ENCODE data around the gene ARSG. TPM values are rescaled to one million over a fixed set of nuclear protein-coding genes. Genes with fewer than 3 reads are reported as not detected.

The ARSG gene
- total and polyA plus RNA-seq, 2 of the 13 experiments (the other 11 are each of a cell fraction or from before 2014, with no cell fraction given) = 3.7 to 15.2 TPM

DNA sequence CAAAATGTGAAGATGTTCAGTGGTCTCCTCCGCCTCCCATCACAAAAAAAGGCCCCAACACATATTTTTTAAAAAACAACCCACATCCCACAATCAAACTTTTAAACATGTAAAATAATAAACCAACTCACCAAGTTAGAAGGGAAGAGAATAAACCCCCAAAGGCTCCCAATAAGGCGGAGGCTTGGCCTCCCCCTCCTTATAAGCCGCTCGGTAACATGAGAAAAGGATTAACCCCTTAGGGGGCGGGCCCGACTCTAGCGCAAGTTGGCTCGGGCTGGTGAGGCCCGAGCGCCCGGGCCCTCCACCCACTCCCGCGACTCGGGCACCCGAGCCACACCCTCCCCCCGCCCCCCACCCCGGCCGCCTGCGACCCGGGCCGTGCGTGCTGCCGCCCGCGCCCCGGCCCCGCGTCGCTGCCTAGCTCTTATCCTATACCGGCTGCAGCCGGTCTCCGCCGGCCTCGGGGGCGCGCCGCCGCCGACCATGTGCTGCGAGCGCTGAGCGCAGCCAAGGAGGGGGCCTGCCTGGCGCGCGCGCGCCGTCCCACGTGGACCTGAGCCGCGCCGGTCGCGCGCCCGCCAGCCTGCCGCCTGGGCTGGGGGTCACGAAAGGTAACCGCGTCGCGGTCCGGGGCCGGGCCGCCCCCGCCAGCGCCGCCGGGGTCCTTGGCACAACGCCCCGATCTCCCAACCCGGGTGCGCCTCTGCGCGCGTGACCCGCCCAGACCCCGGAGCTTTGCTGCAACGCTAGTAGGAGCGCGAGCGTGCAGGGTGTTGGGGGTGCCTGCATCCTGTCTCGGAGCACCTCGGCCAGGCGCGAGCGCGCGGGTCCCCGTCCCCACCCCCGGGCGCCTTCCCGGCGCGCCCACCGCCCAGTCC lies at the start of gene ARSG, which contains the start of gene SLC16A6 (continued):
- TF ChIP-seq, protein P1, sequence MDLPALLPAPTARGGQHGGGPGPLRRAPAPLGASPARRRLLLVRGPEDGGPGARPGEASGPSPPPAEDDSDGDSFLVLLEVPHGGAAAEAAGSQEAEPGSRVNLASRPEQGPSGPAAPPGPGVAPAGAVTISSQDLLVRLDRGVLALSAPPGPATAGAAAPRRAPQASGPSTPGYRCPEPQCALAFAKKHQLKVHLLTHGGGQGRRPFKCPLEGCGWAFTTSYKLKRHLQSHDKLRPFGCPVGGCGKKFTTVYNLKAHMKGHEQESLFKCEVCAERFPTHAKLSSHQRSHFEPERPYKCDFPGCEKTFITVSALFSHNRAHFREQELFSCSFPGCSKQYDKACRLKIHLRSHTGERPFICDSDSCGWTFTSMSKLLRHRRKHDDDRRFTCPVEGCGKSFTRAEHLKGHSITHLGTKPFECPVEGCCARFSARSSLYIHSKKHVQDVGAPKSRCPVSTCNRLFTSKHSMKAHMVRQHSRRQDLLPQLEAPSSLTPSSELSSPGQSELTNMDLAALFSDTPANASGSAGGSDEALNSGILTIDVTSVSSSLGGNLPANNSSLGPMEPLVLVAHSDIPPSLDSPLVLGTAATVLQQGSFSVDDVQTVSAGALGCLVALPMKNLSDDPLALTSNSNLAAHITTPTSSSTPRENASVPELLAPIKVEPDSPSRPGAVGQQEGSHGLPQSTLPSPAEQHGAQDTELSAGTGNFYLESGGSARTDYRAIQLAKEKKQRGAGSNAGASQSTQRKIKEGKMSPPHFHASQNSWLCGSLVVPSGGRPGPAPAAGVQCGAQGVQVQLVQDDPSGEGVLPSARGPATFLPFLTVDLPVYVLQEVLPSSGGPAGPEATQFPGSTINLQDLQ (CRISPR knock-in tag; IDR thresholded peaks at IDR 0.05) = no peak
- TF ChIP-seq ZBTB3 (CRISPR knock-in tag; IDR thresholded peaks at IDR 0.05; ENCODE audit: borderline replicate concordance, low read depth) (no peak), SMAD9 (CRISPR knock-in tag; IDR thresholded peaks at IDR 0.05) (no peak), RXRB (CRISPR knock-in tag; IDR thresholded peaks at IDR 0.05; ENCODE audit: borderline replicate concordance) (no peak), POGZ (CRISPR knock-in tag; IDR thresholded peaks at IDR 0.05) (no peak), TCF12 (IDR thresholded peaks at IDR 0.05) (no peak), TCF12 (CRISPR knock-in tag; IDR thresholded peaks at IDR 0.05) (0 out of 2 replicates have a peak, but pooled peaks have one; percentile 18), SAP130 (CRISPR knock-in tag; IDR thresholded peaks at IDR 0.05; ENCODE audit: low read depth) (peak; percentile 79), HES4 (CRISPR knock-in tag; IDR thresholded peaks at IDR 0.05; ENCODE audit: borderline replicate concordance) (no peak; the same call in 1 of the 2 replicates), FOXJ3 (CRISPR knock-in tag; IDR thresholded peaks at IDR 0.05; ENCODE audit: borderline replicate concordance) (no peak), ZFAT (CRISPR knock-in tag; conservative IDR thresholded peaks at IDR 0.05) (no peak), ZNF326 (CRISPR knock-in tag; IDR thresholded peaks at IDR 0.05; ENCODE audit: borderline replicate concordance) (no peak), MXI1 (IDR thresholded peaks at IDR 0.05; ENCODE audit: borderline replicate concordance, low read depth, low read length) (peak; percentile 96; the same call in 2 of the 3 replicates), MEIS2 (CRISPR knock-in tag; IDR thresholded peaks at IDR 0.05) (peak; percentile 85), SMYD3 (CRISPR knock-in tag; IDR thresholded peaks at IDR 0.05) (no peak), HCFC1 (IDR thresholded peaks at IDR 0.05; ENCODE audit: low read depth, low read length) (no peak), ZNF143 (CRISPR knock-in tag; IDR thresholded peaks at IDR 0.05) (no peak), ZNF101 (CRISPR knock-in tag; IDR thresholded peaks at IDR 0.05; ENCODE audit: borderline replicate concordance, low read depth) (no peak; the same call in 1 of the 2 replicates), ZNF720 (CRISPR knock-in tag; IDR thresholded peaks at IDR 0.05) (no peak)
- TF ChIP-seq, protein P2, sequence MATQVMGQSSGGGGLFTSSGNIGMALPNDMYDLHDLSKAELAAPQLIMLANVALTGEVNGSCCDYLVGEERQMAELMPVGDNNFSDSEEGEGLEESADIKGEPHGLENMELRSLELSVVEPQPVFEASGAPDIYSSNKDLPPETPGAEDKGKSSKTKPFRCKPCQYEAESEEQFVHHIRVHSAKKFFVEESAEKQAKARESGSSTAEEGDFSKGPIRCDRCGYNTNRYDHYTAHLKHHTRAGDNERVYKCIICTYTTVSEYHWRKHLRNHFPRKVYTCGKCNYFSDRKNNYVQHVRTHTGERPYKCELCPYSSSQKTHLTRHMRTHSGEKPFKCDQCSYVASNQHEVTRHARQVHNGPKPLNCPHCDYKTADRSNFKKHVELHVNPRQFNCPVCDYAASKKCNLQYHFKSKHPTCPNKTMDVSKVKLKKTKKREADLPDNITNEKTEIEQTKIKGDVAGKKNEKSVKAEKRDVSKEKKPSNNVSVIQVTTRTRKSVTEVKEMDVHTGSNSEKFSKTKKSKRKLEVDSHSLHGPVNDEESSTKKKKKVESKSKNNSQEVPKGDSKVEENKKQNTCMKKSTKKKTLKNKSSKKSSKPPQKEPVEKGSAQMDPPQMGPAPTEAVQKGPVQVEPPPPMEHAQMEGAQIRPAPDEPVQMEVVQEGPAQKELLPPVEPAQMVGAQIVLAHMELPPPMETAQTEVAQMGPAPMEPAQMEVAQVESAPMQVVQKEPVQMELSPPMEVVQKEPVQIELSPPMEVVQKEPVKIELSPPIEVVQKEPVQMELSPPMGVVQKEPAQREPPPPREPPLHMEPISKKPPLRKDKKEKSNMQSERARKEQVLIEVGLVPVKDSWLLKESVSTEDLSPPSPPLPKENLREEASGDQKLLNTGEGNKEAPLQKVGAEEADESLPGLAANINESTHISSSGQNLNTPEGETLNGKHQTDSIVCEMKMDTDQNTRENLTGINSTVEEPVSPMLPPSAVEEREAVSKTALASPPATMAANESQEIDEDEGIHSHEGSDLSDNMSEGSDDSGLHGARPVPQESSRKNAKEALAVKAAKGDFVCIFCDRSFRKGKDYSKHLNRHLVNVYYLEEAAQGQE (IDR thresholded peaks at IDR 0.05; ENCODE audit: borderline replicate concordance in 1 of 2, low read depth in 1 of 2, low read length in 2 of 2) = no peak
- TF ChIP-seq, protein P3, sequence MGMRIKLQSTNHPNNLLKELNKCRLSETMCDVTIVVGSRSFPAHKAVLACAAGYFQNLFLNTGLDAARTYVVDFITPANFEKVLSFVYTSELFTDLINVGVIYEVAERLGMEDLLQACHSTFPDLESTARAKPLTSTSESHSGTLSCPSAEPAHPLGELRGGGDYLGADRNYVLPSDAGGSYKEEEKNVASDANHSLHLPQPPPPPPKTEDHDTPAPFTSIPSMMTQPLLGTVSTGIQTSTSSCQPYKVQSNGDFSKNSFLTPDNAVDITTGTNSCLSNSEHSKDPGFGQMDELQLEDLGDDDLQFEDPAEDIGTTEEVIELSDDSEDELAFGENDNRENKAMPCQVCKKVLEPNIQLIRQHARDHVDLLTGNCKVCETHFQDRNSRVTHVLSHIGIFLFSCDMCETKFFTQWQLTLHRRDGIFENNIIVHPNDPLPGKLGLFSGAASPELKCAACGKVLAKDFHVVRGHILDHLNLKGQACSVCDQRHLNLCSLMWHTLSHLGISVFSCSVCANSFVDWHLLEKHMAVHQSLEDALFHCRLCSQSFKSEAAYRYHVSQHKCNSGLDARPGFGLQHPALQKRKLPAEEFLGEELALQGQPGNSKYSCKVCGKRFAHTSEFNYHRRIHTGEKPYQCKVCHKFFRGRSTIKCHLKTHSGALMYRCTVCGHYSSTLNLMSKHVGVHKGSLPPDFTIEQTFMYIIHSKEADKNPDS (CRISPR knock-in tag; IDR thresholded peaks at IDR 0.05) = no peak
